GM23338 (cell line): ENCODE results near the gene MS4A4A. TPM values are rescaled to one million over a fixed set of nuclear protein-coding genes. Genes with fewer than 3 reads are reported as not detected.

Source experiments
- ATAC-seq: fragments of 200-7000 bp; cut with Tn5 transposase; 3 replicates; pipeline ENCODE4 v1.9.1; 2020
- DNase-seq: peaks from one replicate; pipeline ENCODE4 v3.0.0-alpha.2; 2015; ENCODE audit warnings: low spot score
- H2AFZ ChIP-seq: fragments of 200-600 bp; sonication (generic); 2 replicates; pipeline ENCODE4 v1.8.0; 2016; ENCODE audit warnings: antibody characterized with exemption, mild to moderate bottlenecking, moderate library complexity
- H3F3A ChIP-seq: fragments of 200-600 bp; sonication (generic); replicated peaks from 2 replicates; pipeline ENCODE4 v1.8.0; 2017; ENCODE audit warnings: antibody characterized with exemption, mixed run types, low read depth
- H3K27ac ChIP-seq: fragments of 200-600 bp; sonication (generic); 2 replicates; pipeline ENCODE4 v1.6.1; 2016; ENCODE audit warnings: low read depth
- H3K27me3 ChIP-seq: fragments of 200-600 bp; sonication (generic); 2 replicates; pipeline ENCODE4 v1.8.0; 2016; ENCODE audit warnings: mild to moderate bottlenecking, mixed run types, moderate library complexity; ENCODE audit not compliant: insufficient read depth
- H3K36me3 ChIP-seq: fragments of 200-600 bp; sonication (generic); 2 replicates; pipeline ENCODE4 v1.8.0; 2016; ENCODE audit warnings: mild to moderate bottlenecking; ENCODE audit not compliant: insufficient read depth
- H3K4me1 ChIP-seq: fragments of 200-600 bp; sonication (generic); 2 replicates; pipeline ENCODE4 v1.8.0; 2016; ENCODE audit warnings: mild to moderate bottlenecking, moderate library complexity; ENCODE audit not compliant: insufficient read depth
- H3K4me2 ChIP-seq: fragments of 200-600 bp; sonication (generic); 2 replicates; pipeline ENCODE4 v1.7.1; 2017; ENCODE audit warnings: mixed run types
- H3K4me3 ChIP-seq: fragments of 200-600 bp; sonication (generic); 2 replicates; pipeline ENCODE4 v1.6.1; 2016; ENCODE audit warnings: mixed run types
- H3K79me2 ChIP-seq: fragments of 200-600 bp; sonication (generic); replicated peaks from 2 replicates; pipeline ENCODE4 v1.8.0; 2017; ENCODE audit warnings: mild to moderate bottlenecking; ENCODE audit not compliant: insufficient read depth
- H3K9me2 ChIP-seq: fragments of 200-600 bp; sonication (generic); 2 replicates; pipeline ENCODE4 v1.8.0; 2017; ENCODE audit not compliant: insufficient read depth
- H4K20me1 ChIP-seq: fragments of 200-600 bp; sonication (generic); replicated peaks from 2 replicates; pipeline ENCODE4 v1.8.0; 2017; ENCODE audit warnings: mild to moderate bottlenecking; ENCODE audit not compliant: insufficient read depth
- H3K27ac Mint-ChIP-seq: 2 replicates; pipeline ENCODE4 v1.8.0; 2020; ENCODE audit warnings: inconsistent platforms, mild to moderate bottlenecking, moderate library complexity, mixed read lengths
- H3K27me3 Mint-ChIP-seq: 3 replicates; pipeline ENCODE4 v1.8.0; 2022; ENCODE audit warnings: low read depth, mild to moderate bottlenecking, moderate library complexity, mixed read lengths, inconsistent platforms; ENCODE audit not compliant: insufficient read depth, poor library complexity
- H3K36me3 Mint-ChIP-seq: 3 replicates; pipeline ENCODE4 v1.8.0; 2021; ENCODE audit warnings: low read depth, mild to moderate bottlenecking, inconsistent platforms, moderate library complexity, mixed read lengths
- H3K4me1 Mint-ChIP-seq: 3 replicates; pipeline ENCODE4 v1.8.0; 2020; ENCODE audit warnings: mild to moderate bottlenecking, inconsistent platforms, mixed read lengths
- H3K4me3 Mint-ChIP-seq: 3 replicates; pipeline ENCODE4 v1.8.0; 2021; ENCODE audit warnings: moderate library complexity, mild to moderate bottlenecking, inconsistent platforms, mixed read lengths
- H3K9me3 Mint-ChIP-seq: 3 replicates; pipeline ENCODE4 v1.8.0; 2020; ENCODE audit warnings: moderate library complexity, mild to moderate bottlenecking, inconsistent platforms, mixed read lengths
- EZH2 ChIP-seq: fragments of 200-600 bp; sonication (generic); IDR thresholded peaks from one replicate; pipeline ENCODE4 v1.8.0; 2017; ENCODE audit warnings: antibody characterized with exemption, mild to moderate bottlenecking, low read depth; ENCODE audit not compliant: unreplicated experiment
- EZH2phosphoT487 ChIP-seq: fragments of 200-600 bp; sonication (generic); IDR thresholded peaks from one replicate; pipeline ENCODE4 v1.8.1; 2018; ENCODE audit warnings: antibody characterized with exemption; ENCODE audit not compliant: unreplicated experiment
- STAT1 ChIP-seq: IDR thresholded peaks from one replicate; pipeline ENCODE4 v1.6.1; 2016; ENCODE audit warnings: antibody characterized with exemption; ENCODE audit not compliant: unreplicated experiment
- ZNF114 ChIP-seq: fragments of 250-450 bp; sonication (Bioruptor Pico); IDR thresholded peaks from 2 replicates; pipeline ENCODE4 v1.5.0; 2020; ENCODE audit warnings: mild to moderate bottlenecking, moderate library complexity
- ZNF331 ChIP-seq: fragments of 250-450 bp; sonication (Bioruptor Pico); IDR thresholded peaks from 2 replicates; pipeline ENCODE4 v1.5.0; 2020; ENCODE audit warnings: low read depth, mild to moderate bottlenecking, moderate library complexity
- ZNF462 ChIP-seq: fragments of 250-450 bp; sonication (Bioruptor Pico); IDR thresholded peaks from 2 replicates; pipeline ENCODE4 v1.5.0; 2020; ENCODE audit warnings: mild to moderate bottlenecking, moderate library complexity
- polyA plus RNA-seq: library from polyadenylated mRNA; unstranded; fragments of >200 nt; fragmentation: Nextera tagmentation; extraction: Ambion mirVana; gene quantifications from 2 replicates; pipeline ENCODE4 v1.2.1, GENCODE V29; 2016
- total RNA-seq: library from RNA; depleted of rRNA; stranded (reverse); fragments of >200 nt; shearing (Covaris generic); gene quantifications from 2 replicates; pipeline ENCODE4 v1.2.3, GENCODE V29; 2014
- TF ChIP-seq, protein P1 (sequence below), 2 experiments: fragments of 200-600 bp in 1 of 2; sonication (generic) in 1 of 2; conservative IDR thresholded peaks; 2 replicates each; pipeline versions ENCODE4 v1.5.1 to v1.6.1; 2016 to 2017; ENCODE audit warnings: antibody characterized with exemption in 2 of 2, low read depth in 2 of 2, mild to moderate bottlenecking in 2 of 2, moderate library complexity in 1 of 2

Gene MS4A4A
- total and polyA plus RNA-seq, 2 experiments from 2014 or later: not detected

- no peak for TF ChIP-seq EZH2
- no peak for TF ChIP-seq ZNF331 (CRISPR knock-in tag)
- TF ChIP-seq, protein P1, sequence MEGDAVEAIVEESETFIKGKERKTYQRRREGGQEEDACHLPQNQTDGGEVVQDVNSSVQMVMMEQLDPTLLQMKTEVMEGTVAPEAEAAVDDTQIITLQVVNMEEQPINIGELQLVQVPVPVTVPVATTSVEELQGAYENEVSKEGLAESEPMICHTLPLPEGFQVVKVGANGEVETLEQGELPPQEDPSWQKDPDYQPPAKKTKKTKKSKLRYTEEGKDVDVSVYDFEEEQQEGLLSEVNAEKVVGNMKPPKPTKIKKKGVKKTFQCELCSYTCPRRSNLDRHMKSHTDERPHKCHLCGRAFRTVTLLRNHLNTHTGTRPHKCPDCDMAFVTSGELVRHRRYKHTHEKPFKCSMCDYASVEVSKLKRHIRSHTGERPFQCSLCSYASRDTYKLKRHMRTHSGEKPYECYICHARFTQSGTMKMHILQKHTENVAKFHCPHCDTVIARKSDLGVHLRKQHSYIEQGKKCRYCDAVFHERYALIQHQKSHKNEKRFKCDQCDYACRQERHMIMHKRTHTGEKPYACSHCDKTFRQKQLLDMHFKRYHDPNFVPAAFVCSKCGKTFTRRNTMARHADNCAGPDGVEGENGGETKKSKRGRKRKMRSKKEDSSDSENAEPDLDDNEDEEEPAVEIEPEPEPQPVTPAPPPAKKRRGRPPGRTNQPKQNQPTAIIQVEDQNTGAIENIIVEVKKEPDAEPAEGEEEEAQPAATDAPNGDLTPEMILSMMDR (conservative IDR thresholded peaks at IDR 0.05; ENCODE audit: low read depth in 2 of 2): no peak
- no peak for TF ChIP-seq EZH2phosphoT487
- no peak for TF ChIP-seq STAT1
- TF ChIP-seq ZNF114 (CRISPR knock-in tag): no peak
- no peak for TF ChIP-seq ZNF462 (CRISPR knock-in tag)
- no peak overlapping the region for H3K27ac Mint-ChIP-seq
- H3K4me1 Mint-ChIP-seq: peaks cover 29% of the 10 kb centered on the region
- Histone ChIP-seq H3K9me2 (peaks cover 6% of the 10 kb centered on the region; the same call in 1 of the 2 replicates), H3K27me3 (no peaks in the 10 kb centered on the region), H3F3A (no peaks in the 10 kb centered on the region), H3K4me3 (no peak overlapping the region), H3K79me2 (no peaks in the 10 kb centered on the region), H4K20me1 (no peaks in the 10 kb centered on the region), H3K36me3 (no peaks in the 10 kb centered on the region), H3K4me1 (peaks cover 15% of the 10 kb centered on the region), H3K27ac (no peak overlapping the region), H2AFZ (no peak overlapping the region), H3K4me2 (no peak overlapping the region)
- H3K36me3 Mint-ChIP-seq: peaks cover 41% of the 10 kb centered on the region
- ATAC-seq (no peak), DNase-seq (no peak)
- H3K9me3 Mint-ChIP-seq: peaks cover 45% of the 10 kb centered on the region
- no peak overlapping the region for H3K4me3 Mint-ChIP-seq
- H3K27me3 Mint-ChIP-seq: peaks cover 2% of the 10 kb centered on the region
These were observed 8.1 kb downstream of the MS4A4A start for GRCh38 chr11:60288531-60288930.
